ENCODE data around the gene VWA7.

Gene VWA7

GRCh38 chr6:31767096-31767645 lies 10.0 kb downstream of the VWA7 start:
- in situ Hi-C loops (cut with MboI; ENCODE audit: low pct_unique_long_range_greater_than_20kb, low sequenced_read_pairs, unreplicated experiment): no loop called here
- DNase-seq (ENCODE audit: low spot score): no peak
- no peak for TF ChIP-seq CTCF (IDR thresholded peaks at IDR 0.05; ENCODE audit: extremely low read depth, insufficient read depth, missing control alignments)

GRCh38 chr6:31765910-31766794 lies 11.0 kb downstream of the VWA7 start:
- in situ Hi-C loops (cut with MboI; ENCODE audit: low pct_unique_long_range_greater_than_20kb, low sequenced_read_pairs, unreplicated experiment): no loop called here
- TF ChIP-seq CTCF (IDR thresholded peaks at IDR 0.05; ENCODE audit: extremely low read depth, insufficient read depth, missing control alignments): no peak
- no peak for DNase-seq (ENCODE audit: low spot score)

GRCh38 chr6:31765559-31765909 lies 11.6 kb downstream of the VWA7 start:
- no peak for TF ChIP-seq CTCF (IDR thresholded peaks at IDR 0.05; ENCODE audit: extremely low read depth, insufficient read depth, missing control alignments)
- in situ Hi-C loops (cut with MboI; ENCODE audit: low pct_unique_long_range_greater_than_20kb, low sequenced_read_pairs, unreplicated experiment): no loop called here
- no peak for DNase-seq (ENCODE audit: low spot score)

- DNase-seq (ENCODE audit: low spot score): no peak
- in situ Hi-C loops (cut with MboI; ENCODE audit: low pct_unique_long_range_greater_than_20kb, low sequenced_read_pairs, unreplicated experiment): no loop called here
- TF ChIP-seq CTCF (IDR thresholded peaks at IDR 0.05; ENCODE audit: extremely low read depth, insufficient read depth, missing control alignments): no peak
Observed at GRCh38 chr6:31764198-31764597, 12.9 kb downstream of the VWA7 start.

- DNase-seq (ENCODE audit: low spot score): no peak
- in situ Hi-C loops (cut with MboI; ENCODE audit: low pct_unique_long_range_greater_than_20kb, low sequenced_read_pairs, unreplicated experiment): no loop called here
- no peak for TF ChIP-seq CTCF (IDR thresholded peaks at IDR 0.05; ENCODE audit: extremely low read depth, insufficient read depth, missing control alignments)
Observed at GRCh38 chr6:31763619-31763940, 13.5 kb downstream of the VWA7 start.

- in situ Hi-C loops (cut with MboI; ENCODE audit: low pct_unique_long_range_greater_than_20kb, low sequenced_read_pairs, unreplicated experiment): no loop called here
- DNase-seq (ENCODE audit: low spot score): no peak
- no peak for TF ChIP-seq CTCF (IDR thresholded peaks at IDR 0.05; ENCODE audit: extremely low read depth, insufficient read depth, missing control alignments)
Observed at GRCh38 chr6:31762878-31763618, 14.1 kb downstream of the VWA7 start.

All from GM13977 (cell line).